Frontal cortex (tissue), 4 donors: ENCODE measurements around the gene FIG4. TPM values are rescaled to one million over a fixed set of nuclear protein-coding genes. Genes with fewer than 3 reads are reported as not detected.
"Not testable (repeated sequence)": the region's sequence is repeated elsewhere in the genome, so short reads cannot be mapped to it uniquely, and the experiment has no call there.

Experiments used
- DNase-seq, 2 donors: peaks; one replicate each; pipeline ENCODE4 v3.0.0; 2012; ENCODE audit warnings: low spot score in 2 of 2
- FAIRE-seq: peaks from 2 replicates; lab custom pipeline; 2012; peaks lifted over from hg19 to GRCh38; lab: Jason Lieb, UNC
- total RNA-seq: library from RNA; depleted of rRNA; stranded (reverse); fragments of >200 nt; gene quantifications from one replicate; pipeline ENCODE4 v1.2.3, GENCODE V29; 2014
- donor health status: control.
- donor health status: control.
- donor health status: control.

Gene FIG4
- total RNA-seq, 1 donor from 2014 or later = 67.7 TPM

DNA sequence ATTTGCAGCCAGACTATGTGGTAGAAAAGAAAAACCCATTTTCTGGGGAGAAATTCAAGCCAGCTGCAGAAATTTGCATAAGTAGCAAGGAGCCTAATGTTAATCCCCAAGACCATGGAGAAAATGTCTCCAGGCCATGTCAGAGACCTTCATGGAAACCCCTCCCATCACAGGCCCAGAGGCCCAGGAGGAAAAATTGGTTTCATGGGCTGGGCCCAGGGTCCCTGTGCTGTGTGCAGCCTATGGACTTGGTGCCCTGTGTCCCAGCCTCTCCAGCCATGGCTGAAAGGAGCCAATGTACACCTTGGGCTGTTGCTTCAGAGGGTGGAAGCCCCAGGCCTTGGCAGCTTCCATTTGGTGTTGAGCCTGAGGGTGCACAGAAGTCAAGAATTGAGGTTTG is 140.3 kb downstream of the FIG4 start:
- not testable (repeated sequence) for FAIRE-seq, DNase-seq

DNA sequence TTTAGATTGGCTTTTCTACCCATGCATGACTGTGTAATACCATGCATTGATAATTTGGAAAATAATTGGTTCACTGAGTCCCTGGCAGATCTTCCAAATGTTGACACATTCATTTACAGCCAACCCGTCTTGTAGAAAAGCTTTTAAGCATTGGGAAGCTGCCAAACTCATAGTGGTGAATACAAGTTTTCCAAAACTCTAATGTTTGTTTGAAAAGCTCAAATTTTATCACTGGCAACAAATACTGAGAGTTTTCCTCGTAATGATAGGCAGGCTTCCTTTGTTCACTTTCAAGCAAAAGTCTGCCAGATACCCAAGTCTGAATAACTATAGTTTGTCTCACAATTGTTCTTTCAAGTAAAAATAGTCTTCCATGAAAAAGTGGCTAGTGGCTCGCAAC is 143.0 kb downstream of the FIG4 start:
- no peak for DNase-seq
- FAIRE-seq = no peak

DNA sequence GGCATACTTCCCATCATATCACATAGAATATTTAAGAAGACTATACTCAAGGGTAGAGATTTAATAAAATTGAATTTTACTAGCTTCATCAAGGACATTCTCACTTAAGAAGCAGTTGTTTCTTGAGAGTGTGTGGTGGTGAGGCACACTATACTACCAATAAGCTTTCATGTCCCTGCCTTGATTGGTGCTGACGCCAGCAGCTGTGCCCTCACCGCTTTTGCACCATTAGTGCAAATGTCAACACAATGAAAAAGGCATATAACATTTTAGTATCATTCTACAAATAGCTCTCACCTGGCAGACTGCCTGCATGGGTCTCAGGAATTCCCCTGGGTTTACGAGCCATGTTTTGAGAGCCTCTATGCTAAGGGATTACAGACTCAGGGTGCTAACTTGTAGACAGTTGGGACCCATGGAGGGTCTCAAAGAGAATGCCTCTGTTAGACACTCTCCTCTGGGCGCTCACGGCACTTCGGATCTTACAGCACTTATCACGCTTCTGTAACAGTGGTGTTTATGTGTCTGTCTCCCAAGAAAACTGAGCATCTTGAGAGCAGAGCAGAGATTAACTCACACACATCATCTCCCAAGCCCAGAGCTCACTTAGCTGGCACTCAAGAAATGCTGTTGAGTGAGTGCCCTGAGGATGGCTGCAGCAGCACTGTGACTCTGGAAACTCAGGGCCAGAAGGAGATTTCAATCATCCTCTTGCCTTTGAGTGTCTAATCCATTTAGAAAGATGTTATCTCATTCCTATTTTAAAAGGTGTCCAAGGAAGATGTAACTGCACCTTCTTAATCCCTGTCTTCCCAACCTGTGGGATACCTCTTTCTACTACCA is 143.7 kb downstream of the FIG4 start:
- no peak for FAIRE-seq

DNA sequence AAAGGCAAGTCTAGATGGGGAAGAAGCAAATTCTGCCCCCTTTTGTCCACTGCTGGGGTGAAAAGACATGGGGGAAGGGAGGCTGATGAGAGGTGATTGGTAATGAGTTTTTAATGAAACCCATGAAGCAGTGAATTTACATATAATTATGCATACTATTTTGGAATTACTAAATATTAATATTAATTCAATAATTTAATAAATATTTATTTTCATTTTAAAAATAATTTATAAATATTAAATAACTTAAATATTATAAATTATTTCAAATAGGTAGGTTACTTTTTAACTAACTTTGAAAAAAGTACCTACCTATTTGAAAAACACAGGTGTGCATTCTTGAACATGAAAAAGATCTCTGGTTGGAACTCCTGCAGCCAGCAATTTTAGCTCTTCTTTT is 148.9 kb downstream of the FIG4 start:
- no peak for DNase-seq
- FAIRE-seq = peak; percentile 76

More for the DNA sequence above, 143.7 kb downstream of the FIG4 start:
- no peak for DNase-seq

DNA sequence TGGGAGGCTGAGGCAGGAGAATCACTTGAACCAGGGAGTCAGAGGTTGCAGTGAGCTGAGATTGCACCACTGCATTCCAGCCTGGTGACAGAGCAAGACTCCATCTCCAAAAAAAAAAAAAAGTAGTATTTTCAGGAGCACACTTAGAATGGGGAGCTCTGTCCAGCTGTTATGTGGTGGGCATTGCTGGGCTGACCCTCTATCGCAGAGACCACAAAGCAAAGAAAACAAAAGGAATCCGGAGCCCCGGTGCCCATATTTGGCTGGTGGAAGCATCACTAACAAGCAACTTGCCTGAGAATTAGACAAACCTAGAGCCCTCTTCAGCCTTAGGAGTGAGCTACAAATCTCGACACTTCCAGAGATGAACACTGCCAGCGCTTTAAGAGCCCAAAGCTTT is 149.7 kb downstream of the FIG4 start:
- DNase-seq (no peak), FAIRE-seq (no peak)

DNA sequence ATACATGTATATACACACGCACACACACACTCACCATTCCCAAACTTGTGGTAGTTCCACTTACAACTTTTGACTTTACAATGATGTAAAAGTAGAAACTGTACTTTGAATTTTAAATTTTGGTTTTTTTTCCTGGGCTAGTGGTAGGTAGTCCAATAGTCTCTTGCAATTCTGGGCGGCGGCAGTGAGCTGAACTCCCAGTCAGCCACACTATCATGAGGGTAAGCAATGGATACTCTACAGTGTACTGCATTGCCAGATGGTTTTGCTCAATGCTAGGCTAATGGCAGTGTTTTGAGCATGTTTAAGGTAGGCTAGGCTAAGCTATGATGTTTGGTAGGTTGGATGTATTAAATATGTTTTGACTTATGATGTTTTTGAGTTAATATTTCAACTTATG is 150.8 kb downstream of the FIG4 start:
- DNase-seq (no peak), FAIRE-seq (no peak)

DNA sequence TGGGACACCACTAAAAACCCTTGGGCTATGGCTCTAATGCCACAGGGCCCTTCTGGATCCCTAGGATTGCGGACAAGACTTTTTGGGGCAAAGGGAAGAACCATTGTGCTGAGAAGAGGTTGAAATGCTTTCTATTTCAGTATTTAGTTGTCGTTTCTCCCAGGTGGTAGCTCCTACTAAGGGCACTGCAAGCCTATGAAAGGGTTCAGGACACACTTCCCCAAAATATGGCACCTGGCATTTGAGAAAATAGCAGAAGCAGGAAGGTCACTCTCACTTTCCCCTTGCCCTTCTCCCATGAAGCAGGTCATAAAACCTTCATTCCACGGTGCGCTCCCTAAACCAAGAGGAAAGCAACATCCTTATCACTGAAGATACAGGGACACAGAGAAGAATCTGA is 161.6 kb downstream of the FIG4 start:
- DNase-seq (no peak), FAIRE-seq (no peak)

DNA sequence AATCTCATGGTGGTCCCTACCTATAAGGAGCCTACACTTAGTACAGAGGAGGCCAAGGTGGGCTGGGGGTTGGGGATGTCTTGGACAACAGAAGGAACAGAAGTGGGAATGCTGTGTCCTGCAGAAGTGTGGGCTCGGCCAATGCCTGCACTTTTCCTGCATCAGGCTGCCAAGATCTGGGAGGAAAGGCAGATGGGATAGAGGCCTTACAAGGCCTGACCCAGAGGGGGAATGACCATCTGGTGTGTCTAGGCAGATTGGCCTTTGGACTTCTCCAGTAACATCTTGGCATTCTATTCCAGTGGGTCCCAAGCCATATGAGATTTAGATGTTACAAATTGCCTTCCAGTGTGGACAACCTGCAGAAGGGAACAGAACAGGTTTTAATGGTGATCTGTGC is 162.3 kb downstream of the FIG4 start:
- no peak for DNase-seq
- FAIRE-seq = no peak

DNA sequence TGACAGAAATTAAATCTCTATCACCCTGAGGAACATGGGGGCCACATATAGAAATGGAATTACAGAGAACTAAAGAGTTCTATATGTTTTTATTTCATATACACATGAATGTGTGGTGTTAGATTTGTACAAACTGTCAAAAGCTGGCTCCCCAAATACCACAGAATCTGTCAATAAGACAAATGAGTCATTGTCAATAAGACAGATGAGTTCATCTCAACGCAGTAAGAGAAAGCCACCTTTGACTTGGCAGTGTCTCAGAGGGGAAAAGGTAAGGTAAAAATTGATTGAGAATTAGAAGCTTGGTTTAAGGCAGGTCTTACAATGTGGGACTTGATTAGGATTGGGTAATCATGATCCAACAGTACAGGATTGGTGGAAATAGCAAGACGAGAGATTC is 162.9 kb downstream of the FIG4 start:
- no peak for FAIRE-seq
- DNase-seq = no peak

DNA sequence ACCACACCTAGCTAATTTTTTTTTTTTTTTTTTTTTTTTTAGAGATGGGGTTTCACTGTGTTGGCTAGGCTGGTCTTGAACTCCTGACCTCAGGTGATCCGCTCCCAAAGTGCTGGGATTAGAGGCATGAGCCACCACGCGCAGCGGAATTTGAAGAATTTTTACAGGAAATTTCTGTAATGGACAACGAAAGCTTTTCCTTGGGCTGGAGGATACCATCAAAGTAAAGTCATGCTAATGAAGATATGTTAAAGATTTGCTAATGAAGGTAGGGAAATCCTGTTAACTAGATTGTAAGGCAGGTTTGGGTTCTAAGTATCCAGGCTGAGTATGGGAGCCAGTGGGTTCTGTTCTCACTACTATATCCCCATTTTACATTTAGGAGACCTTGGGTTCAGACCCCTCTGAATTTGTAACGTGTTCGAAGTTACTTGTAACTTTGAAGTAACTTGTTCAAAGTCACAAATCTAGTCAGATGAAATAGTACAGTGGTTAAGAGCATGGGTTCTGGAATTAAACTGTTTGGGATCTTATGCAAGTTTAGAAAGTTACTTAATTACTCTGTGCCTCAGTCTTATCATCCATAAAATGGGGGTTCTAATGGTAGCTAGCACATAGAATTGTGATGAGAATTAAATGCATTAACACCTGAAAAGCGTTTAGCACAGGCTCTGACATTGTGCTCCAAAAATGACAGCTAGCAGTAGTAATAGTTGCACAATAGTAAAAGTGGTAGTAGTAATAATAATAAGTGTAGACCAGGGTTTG is 163.6 kb downstream of the FIG4 start:
- DNase-seq = no peak
- no peak for FAIRE-seq

DNA sequence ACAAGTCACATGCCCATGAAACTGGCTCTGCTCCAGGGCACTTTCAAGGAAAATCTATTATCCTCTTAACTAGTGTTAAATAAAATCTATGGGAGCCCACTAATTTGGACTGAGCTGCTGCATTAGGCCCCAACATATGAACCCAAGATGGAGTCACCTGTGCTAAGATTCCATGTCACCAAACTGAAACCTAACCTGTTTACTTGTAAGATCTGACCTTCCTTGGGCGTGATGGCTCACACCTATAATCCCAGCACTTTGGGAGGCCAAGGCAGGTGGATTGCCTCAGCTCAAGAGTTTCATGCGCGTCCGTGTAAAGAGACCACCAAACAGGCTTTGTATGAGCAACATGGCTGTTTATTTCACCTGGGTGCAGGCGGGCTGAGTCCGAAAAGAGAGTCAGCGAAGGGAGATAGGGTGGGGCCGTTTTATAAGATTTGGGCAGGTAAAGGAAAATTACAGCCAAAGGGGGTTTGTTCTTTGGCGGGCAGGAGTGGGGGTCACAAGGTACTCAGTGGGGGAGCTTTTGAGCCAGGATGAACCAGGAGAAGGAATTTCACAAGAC is 164.5 kb downstream of the FIG4 start:
- DNase-seq, FAIRE-seq: not testable (repeated sequence)

DNA sequence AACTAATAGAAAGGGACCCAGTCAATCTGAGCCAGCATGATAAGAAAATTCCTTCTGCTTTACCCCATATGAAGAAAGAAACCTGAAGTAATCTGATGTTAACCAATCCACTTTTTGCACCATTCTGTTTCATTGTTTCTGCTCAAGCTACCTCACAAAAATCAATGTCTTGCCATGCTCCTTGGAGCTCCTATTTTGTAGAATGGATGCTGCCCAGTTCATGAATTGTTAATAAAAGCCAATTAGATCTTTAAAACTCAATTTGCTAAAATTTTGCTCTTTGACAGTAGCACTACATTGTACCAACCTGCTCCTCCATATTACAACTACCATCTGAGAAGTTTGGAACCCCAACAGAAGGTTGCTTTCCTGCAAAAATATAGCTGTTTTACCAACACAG is 170.8 kb downstream of the FIG4 start:
- no peak for DNase-seq

DNA sequence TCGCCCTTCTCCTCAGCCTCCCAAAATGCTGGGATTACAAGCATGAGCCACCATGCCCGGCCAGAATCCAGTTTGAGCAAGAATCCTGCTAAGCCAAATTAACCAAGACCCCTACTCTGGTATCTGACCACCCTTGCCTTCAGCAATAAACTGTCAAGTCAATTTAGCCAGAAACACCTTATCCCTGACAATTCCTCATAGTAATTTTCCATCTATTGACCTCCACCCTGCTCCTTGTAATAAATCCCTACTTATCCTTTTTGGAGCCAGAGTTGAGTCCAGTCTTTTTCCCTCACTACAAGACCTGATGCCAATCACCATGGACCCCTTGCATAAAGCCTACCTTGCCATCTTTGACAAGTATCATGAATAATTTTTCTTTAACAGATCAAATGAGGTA is 173.0 kb downstream of the FIG4 start:
- FAIRE-seq = no peak
- DNase-seq = no peak

More for the DNA sequence above, 170.8 kb downstream of the FIG4 start:
- no peak for FAIRE-seq

DNA sequence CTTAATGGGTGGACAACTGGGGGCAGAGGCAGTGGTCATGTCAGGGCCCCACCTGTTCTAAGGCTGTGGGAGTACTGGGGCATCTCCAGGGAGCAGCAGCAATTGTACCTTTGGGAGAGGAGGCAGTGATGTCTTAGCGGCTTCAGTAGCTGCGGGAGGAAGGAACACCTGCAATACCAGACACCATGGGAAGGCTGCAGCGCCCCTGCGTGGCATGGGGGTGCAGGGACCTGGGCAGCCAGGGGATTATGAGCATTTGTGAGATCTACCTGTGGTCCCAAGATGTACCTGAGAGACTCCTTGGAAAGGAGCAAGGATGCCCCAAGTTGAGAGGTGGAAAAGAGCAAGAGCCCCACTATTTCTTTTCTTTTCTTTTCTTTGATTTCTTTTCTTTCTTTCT is 174.9 kb downstream of the FIG4 start:
- no peak for DNase-seq
- FAIRE-seq = no peak

DNA sequence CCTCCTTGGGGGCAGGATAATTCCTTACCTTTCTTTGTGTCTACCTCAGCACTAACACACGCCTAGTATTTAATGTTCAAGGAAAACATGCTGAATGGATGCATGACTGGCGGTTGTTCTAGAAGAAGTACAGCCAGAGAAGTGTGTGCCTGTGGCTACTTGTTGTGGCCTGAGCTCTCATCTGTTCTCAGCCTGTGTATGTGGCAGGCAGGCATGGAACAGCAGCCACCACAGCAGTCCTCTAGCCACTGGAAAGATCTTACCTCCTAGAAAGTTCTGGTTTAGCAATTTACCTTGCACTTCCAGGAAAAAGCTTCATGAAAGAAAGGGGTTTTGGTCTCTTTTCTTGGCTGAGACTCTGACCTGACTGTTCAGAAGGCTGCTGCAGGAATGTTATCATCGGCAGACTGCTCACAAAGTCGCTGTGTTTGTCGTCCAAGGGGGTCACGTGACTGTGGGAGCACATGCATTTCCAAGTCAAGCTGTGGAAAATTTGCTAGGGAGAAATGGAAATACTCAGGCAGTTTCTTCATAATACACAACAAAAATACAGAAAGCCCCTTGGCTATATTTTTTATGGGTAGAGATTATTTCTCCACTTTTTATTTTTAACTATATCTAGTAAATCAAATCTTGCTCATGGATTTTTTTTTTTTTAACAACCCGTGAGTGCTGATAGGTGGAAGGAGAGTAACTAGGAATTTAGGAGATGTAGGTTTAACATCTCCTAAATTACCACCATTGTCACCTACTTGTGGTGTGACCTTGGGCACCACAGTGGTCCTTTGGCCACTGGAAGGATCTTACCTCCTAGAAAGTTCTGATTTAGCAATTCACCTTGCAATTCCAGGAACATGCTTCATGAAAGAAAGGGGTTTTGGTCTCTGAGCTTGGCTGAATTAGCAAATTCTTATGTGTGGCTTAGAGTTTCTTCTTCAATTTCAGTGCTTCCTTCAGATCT is 176.2 kb downstream of the FIG4 start:
- DNase-seq = peak; percentile 20 to 28
- peak; percentile 86 for FAIRE-seq

DNA sequence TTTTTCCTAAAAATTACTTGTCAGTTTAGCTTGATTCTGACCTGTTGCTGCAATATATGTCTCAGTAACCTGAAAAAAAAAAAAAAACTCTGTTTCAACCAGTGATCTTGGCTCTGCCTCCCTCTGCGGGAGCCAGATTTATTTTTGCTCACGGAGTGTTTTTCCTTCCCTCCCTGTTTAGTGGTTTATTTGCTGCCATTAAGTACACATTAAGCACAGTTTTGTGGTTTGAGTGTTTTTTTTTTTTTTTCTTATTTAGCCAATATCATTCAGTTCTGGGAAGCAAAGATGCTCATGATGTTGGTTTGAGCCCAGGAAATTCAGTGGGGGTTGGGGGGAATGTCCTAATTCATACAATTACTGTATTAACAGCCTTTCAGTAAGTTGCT is 176.9 kb downstream of the FIG4 start:
- DNase-seq = no peak
- no peak for FAIRE-seq

DNA sequence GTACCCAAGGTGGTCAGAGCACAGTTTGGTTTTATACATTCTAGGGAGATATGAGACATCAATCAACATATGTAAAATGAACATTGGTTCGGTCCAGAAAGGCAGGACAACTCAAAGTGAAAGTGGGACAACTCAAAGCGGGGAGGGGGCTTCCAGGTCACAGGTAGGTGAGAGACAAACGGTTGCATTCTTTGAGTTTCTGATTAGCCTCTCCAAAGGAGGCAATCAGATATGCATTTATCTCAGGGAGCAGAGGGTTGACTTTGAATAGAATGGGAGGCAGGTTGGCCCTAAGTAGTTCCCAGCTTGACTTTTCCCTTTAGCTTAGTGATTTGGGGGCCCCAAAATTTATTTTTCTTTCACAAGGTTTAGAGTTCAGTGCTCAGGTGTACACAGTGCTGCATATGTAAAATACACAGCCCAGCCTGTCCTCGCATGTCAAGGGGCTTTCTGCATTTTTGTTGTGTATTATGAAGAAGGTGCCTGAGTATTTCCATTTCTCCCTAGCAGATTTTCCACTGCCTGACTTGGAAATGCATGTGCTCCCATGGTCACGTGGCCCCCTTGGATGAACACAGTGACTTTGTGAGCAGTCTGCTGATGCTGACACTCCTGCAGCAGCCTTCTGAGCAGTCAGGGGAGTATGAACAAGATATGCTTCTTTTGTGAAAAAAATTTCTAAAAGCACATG is 178.4 kb downstream of the FIG4 start:
- peak; percentile 34 for DNase-seq
- FAIRE-seq = not testable (repeated sequence)

DNA sequence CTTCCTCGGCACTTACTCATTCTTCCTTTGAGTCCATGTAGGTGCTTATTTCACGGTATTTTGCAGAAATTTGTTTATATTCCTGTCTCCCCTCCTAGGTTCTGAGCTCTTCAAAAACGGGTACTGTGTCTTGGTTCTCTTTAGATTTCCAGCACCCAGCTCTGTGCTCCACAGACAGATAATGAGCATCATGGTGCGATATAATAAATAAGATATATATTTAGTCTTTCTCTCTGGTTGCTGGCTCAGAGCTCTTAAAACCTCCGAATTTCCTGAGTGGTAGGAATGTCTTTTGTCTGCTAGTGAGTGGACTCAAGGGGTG is 179.0 kb downstream of the FIG4 start:
- DNase-seq (no peak), FAIRE-seq (no peak)

DNA sequence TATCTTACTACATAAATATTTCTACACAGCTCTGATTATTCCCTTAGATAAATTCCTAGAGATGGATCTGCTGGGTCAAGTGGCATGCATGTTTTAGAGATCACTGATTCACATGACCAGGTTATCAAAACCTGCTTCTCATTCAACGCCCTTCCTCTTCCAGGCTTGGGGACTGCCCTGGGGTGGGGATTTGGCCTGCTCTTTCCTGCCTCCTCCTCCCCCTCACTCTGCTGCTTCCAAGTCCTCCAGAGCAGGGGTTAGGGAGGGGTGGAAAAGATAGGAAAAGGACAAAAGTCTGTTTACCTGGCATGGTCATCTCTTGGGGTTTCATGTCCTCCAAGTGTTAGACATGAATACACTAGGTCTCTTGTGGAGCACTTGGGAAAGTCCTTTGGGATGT is 181.5 kb downstream of the FIG4 start:
- FAIRE-seq = no peak

More for the DNA sequence above, 181.5 kb downstream of the FIG4 start:
- DNase-seq = no peak
